Osteocyte (in vitro differentiated cells): Measurements from ENCODE around the gene MAD2L1. TPM values are rescaled to one million over a fixed set of nuclear protein-coding genes. Genes with fewer than 3 reads are reported as not detected.

Source experiments
- DNase-seq: peaks from one replicate; pipeline ENCODE4 v3.0.0; 2021; ENCODE audit warnings: mixed read lengths; ENCODE audit not compliant: unreplicated experiment; ENCODE audit errors: extremely low spot score
- H3K27ac Mint-ChIP-seq: one replicate; pipeline ENCODE4 v1.8.0; 2021; ENCODE audit warnings: mild to moderate bottlenecking, mixed read lengths; ENCODE audit not compliant: unreplicated experiment
- H3K27me3 Mint-ChIP-seq: one replicate; pipeline ENCODE4 v1.8.0; 2021; ENCODE audit warnings: mixed read lengths; ENCODE audit not compliant: unreplicated experiment
- H3K36me3 Mint-ChIP-seq: one replicate; pipeline ENCODE4 v1.8.0; 2021; ENCODE audit warnings: mixed read lengths; ENCODE audit not compliant: unreplicated experiment
- H3K4me1 Mint-ChIP-seq: one replicate; pipeline ENCODE4 v1.8.0; 2021; ENCODE audit warnings: mixed read lengths; ENCODE audit not compliant: unreplicated experiment
- H3K4me3 Mint-ChIP-seq: one replicate; pipeline ENCODE4 v1.8.0; 2021; ENCODE audit warnings: mild to moderate bottlenecking, moderate library complexity, mixed read lengths; ENCODE audit not compliant: unreplicated experiment
- H3K9me3 Mint-ChIP-seq: one replicate; pipeline ENCODE4 v1.8.0; 2021; ENCODE audit warnings: mixed read lengths; ENCODE audit not compliant: unreplicated experiment
- total RNA-seq: library from RNA; stranded (reverse); gene quantifications from 2 replicates; pipeline ENCODE4 v1.2.1, GENCODE V29; 2021
- TF ChIP-seq, protein P1 (sequence below): fragments of 200-600 bp; sonication (generic); IDR thresholded peaks from 2 replicates; pipeline ENCODE4 v1.5.0; 2021; ENCODE audit warnings: antibody characterized with exemption, mild to moderate bottlenecking, moderate library complexity

Gene MAD2L1
- total RNA-seq, 1 donor from 2014 or later: 7.7 TPM

DNA sequence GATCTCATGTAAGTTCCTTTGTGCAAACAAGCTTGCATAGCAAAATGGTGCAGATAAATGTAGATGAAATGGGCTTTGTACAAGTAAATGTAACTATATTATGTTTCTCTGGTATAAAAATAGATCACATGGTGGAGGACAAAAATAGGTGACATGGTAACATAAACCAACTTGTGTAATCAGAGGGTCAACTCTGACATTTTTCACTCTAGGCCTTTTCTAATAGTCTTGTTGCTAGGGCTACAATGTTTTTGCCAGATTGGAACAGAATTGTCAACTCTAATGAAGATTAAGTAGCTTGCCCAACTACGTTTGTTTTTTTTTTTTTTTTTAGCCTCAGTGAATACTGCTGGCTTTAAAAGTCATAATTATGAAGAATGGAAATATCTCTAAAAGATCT is 11.5 kb downstream of the MAD2L1 start:
- Mint-ChIP-seq H3K4me3 (no peak overlapping the region), H3K4me1 (peaks cover 14% of the 10 kb centered on the region), H3K36me3 (peaks cover 5% of the 10 kb centered on the region), H3K9me3 (no peaks in the 10 kb centered on the region), H3K27ac (no peak overlapping the region), H3K27me3 (no peaks in the 10 kb centered on the region)
- TF ChIP-seq, protein P1, sequence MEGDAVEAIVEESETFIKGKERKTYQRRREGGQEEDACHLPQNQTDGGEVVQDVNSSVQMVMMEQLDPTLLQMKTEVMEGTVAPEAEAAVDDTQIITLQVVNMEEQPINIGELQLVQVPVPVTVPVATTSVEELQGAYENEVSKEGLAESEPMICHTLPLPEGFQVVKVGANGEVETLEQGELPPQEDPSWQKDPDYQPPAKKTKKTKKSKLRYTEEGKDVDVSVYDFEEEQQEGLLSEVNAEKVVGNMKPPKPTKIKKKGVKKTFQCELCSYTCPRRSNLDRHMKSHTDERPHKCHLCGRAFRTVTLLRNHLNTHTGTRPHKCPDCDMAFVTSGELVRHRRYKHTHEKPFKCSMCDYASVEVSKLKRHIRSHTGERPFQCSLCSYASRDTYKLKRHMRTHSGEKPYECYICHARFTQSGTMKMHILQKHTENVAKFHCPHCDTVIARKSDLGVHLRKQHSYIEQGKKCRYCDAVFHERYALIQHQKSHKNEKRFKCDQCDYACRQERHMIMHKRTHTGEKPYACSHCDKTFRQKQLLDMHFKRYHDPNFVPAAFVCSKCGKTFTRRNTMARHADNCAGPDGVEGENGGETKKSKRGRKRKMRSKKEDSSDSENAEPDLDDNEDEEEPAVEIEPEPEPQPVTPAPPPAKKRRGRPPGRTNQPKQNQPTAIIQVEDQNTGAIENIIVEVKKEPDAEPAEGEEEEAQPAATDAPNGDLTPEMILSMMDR: no peak
- DNase-seq: no peak

DNA sequence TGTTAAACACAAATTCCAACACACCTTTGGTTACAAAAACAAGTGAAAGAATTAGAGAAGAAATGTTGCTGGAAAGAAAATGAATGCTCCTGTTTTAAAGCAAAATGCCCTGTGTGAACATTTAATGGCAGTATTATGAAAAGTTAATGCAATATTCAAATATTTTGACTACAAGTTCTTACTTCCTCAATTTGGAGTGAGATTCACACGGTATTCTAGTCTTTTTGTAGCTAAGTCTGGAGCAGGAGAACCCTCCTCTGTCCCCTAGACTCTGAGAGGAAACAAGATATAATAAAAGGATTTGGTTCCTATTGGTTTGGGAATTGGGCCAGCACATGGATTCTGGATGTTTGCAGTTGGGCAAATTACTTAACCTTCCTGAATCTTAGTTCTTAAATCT is 12.7 kb downstream of the MAD2L1 start:
- H3K36me3 Mint-ChIP-seq: no peaks in the 10 kb centered on the region
- no peaks in the 10 kb centered on the region for H3K9me3 Mint-ChIP-seq
- H3K27me3 Mint-ChIP-seq: no peaks in the 10 kb centered on the region
- H3K4me1 Mint-ChIP-seq: peaks cover 18% of the 10 kb centered on the region
- TF ChIP-seq, protein P1: no peak
- H3K4me3 Mint-ChIP-seq: no peak overlapping the region
- DNase-seq: no peak
- H3K27ac Mint-ChIP-seq: no peak overlapping the region

DNA sequence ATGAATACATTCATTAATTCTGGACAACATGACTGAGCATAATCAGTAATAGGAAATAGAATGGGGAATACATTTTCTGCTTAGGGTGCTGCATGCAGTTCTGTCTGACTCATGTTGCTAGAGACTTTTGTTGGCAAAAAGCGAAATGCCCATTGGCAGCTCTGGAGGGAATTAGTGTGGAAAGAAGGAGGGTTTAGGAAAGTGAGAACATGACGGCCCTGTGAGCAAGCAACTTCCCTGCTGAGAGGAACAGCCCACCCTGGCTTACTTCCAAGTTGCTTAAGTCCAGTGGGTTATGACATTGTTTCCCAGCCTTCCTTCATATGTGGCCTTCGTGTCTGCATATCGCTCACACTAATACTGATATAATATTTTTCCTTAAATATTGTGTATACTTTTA is 13.8 kb downstream of the MAD2L1 start:
- Mint-ChIP-seq H3K27me3 (no peaks in the 10 kb centered on the region), H3K27ac (peak overlapping the region; percentile 51), H3K9me3 (no peaks in the 10 kb centered on the region), H3K4me1 (peaks cover 18% of the 10 kb centered on the region), H3K36me3 (no peaks in the 10 kb centered on the region), H3K4me3 (no peak overlapping the region)
- TF ChIP-seq, protein P1: no peak
- DNase-seq: no peak

DNA sequence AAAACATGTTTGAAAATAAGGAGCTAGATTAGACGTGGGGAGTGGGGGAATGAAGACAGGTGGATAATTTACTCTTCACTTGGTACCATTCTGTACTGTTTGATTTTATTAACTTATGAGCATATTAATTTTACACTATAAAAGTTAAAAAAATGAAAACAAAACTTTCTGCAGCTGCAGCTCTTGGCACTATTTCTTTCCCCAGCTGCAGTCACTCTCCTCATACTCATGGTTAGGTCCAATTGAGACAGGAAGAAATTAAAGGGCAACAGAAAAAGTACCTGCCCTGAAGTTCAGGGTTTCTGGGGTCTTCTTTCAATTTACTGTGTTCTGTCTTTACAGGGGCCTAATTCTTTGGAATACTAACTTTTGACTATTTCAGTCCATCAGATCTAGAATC is 15.4 kb downstream of the MAD2L1 start:
- no peak overlapping the region for H3K27ac Mint-ChIP-seq
- H3K36me3 Mint-ChIP-seq: no peaks in the 10 kb centered on the region
- no peak overlapping the region for H3K4me3 Mint-ChIP-seq
- DNase-seq: no peak
- no peaks in the 10 kb centered on the region for H3K27me3 Mint-ChIP-seq
- H3K4me1 Mint-ChIP-seq: peaks cover 18% of the 10 kb centered on the region
- TF ChIP-seq, protein P1: no peak
- no peaks in the 10 kb centered on the region for H3K9me3 Mint-ChIP-seq

DNA sequence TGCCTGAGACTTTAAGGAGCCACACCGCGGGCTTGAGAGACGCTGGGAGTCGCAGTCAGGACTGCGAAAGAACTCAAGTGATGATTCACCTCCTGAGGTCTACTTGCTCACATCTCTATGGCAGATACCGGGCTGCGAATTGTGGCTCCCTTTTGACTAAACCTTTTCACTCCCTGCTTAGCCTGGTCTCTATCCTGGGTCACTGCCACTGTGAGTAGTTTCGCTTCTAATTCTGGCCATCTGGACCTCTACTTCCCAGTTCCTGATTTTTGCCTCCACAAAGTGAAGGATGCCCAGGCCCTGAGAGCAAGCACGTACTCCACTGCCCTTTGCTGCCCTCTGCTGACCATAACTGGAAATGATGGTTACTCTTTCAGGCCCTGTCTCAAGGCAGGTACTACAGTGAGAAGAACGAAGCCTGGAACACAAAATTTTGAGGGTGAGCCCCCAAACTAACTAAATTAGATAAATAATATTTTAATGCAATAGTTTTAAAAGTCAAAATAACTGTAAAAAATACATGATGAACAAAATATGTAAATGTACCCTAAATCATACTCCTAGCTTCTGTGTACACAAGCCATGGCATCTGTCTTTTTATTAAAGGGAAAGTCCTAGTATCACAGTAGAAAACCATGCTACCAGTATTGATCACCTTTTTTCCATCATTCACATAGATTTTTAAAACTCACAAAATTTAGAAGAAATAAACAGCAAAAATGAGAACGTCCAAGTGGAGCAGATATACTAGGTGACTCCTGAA is 16.7 kb downstream of the MAD2L1 start:
- peak; percentile 92 for DNase-seq
- Mint-ChIP-seq H3K36me3 (no peaks in the 10 kb centered on the region), H3K4me3 (peak overlapping the region; percentile 50), H3K27ac (peak overlapping the region; percentile 20), H3K9me3 (no peaks in the 10 kb centered on the region), H3K4me1 (peaks cover 17% of the 10 kb centered on the region), H3K27me3 (no peaks in the 10 kb centered on the region)
- TF ChIP-seq, protein P1: peak; percentile 89
